Midbrain (tissue), 1 donor: ENCODE measurements around the gene HOXC13.

Experiments
- DNase-seq: peaks from one replicate; lab custom pipeline; 2025; lab: John Stamatoyannopoulos, UW

HOXC13 gene, protein sequence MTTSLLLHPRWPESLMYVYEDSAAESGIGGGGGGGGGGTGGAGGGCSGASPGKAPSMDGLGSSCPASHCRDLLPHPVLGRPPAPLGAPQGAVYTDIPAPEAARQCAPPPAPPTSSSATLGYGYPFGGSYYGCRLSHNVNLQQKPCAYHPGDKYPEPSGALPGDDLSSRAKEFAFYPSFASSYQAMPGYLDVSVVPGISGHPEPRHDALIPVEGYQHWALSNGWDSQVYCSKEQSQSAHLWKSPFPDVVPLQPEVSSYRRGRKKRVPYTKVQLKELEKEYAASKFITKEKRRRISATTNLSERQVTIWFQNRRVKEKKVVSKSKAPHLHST

DNA sequence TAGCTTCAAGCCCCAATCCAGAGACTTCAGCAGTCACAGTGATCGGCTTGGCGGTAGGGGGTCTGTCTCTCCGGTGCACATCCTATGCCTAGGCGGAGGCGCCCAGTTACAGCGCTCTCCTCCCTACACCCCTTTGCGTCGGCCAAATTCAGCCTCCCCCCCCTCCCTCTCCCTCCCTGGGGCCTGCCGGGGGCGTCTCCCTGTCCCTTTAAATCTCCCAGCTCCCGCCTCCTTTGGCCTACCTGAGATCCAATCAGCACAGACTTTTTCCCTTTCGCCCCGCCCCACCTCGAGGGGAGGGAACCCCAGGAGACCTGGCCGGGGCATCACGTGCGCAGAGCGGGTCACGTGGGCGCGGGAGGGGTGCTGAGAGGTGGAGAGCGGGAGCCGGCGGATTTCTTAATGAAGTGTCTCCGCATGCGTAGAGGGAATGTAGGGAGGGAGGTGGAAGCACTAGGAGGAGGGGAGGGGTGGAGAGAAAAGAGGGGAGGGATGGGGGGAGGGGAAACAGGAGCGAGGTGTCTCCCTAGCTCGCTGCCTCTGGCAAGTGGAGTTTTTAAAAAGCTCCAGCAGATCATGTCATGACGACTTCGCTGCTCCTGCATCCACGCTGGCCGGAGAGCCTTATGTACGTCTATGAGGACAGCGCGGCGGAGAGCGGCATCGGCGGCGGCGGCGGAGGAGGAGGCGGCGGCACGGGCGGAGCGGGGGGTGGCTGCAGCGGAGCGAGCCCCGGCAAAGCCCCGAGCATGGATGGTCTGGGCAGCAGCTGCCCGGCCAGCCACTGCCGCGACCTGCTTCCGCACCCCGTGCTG is at the start of gene HOXC13:
HOXC13 (plus strand) TSS at position 506 of the 815 bp plus-strand sequence; CDS start at position 582, 76 bp downstream.
- DNase-seq: no peak

DNA sequence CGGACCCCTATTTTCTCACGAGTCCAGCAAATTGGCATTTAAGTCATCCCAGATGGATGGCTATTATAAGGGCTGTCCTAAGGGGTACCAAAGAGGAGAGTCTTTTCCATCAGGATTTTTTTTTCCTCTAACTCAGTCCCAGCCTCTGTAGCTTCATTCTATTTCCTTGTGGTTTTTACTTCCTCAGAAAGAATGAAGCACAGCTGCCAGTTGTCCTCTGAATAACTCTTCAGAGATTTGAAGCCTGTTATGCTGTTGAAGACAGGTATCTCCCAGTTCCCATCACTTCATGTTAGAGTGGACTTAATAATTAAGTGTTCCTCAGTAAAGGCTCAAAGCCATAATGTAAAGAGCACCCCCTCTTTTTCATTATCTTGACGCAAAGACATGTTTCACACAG is 48.5 kb upstream of the HOXC13 start:
- no peak for DNase-seq

DNA sequence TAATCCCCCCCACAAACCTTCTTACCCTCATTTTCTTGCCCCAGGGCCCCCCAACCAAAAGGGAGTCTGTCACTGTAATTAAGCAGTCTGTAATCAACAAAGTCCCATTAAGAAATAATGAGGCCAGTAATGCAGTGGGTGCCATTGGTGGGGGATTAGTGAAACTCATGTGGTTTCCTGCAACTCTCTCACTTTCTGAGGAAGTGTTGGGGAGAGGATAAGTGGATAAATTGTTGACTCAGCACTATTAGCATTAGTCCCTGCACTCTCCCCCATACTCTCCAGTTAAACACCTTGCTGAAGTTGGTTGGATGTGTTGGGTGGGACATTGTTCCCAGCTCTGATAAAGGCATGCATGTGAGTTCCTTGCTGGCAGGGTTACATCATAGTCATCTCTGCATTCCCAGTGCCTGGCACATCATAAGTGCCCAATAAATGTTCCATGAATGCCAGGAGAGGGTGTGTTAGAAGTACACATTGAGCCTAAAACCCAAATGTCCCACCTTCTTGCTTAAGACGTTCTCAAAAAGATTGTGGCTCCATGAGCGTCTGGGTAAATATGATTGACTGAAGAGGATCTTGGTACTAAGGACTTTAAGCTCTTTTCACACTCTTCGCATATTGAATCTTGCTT is 45.8 kb upstream of the HOXC13 start:
- no peak for DNase-seq

DNA sequence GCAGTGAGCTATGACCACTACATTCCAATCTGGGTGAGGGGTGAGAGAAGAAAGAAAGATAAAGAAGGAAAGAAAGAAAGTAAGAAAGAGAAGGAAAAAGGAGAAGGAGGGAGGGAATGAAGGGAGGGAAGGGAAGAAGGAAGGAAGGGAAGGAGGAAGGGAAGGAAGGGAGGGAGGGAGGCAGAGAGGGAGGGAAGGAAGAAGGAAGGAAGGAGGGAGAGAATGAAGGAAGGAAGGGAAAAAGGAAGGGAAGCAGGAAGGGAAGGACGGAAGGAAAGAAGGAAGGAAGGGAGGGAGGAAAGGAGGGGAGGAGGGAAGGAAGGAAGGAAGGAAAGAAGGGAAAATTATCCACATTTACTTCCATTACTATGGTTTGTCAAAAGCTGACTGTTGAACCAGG is 39.4 kb upstream of the HOXC13 start:
- no peak for DNase-seq

DNA sequence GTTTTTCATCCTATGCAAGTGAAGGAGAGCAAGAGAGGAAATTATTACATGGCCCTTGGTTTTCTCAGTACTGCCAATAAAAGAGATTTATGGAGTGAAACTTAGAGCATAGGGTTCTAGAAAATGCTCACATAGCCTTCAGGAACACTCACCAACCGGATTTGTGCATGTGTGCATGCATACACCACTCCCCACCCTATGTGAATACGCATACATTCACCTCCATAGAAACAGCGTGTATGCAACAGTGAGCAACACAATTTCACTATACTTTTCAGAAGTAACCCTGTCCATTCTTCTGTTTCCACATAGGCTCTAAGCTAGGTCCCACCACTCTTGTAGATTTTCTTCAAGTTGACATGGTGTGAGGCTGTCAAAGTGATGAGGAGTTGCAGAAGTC is 31.5 kb upstream of the HOXC13 start:
- DNase-seq: no peak

DNA sequence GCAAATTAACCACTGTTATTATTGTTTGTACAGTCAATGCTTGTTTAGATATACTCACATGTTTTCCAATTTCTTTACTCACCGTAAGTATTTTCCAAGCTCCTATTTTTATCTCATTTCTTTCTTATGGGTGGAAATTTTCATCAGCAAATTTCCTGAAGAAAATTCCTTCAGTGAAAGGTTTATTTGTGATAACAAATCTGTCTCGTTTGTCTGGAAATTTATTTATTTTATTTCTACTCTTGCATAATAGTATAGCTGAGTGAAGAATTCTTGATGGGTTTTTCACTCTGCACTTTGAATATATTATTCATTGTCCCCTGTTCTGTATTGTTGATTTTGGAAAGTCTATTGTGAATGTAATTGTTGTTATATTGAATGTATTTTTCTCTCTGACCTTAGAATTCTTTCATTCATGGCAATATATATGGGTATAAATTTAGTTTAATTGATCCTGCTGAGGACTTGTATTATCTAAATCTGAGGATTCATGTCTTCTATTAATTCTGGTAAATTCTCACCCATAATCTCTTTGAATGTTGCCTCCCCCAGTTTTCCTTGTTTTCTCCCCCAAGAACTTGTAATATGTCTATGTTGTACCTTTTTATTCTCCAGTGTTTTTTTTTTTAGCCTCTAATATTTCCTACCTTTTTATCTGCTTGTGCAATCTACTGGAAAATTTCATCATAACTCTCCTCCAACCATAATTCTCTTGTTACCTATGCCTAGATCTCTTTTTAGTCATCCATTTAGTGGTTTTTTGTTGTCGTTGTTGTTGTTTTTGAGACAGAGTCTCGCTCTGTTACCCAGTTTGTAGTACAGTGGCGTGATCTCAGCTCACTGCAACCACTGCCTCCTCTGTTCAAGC is 21.6 kb upstream of the HOXC13 start:
- no peak for DNase-seq

DNA sequence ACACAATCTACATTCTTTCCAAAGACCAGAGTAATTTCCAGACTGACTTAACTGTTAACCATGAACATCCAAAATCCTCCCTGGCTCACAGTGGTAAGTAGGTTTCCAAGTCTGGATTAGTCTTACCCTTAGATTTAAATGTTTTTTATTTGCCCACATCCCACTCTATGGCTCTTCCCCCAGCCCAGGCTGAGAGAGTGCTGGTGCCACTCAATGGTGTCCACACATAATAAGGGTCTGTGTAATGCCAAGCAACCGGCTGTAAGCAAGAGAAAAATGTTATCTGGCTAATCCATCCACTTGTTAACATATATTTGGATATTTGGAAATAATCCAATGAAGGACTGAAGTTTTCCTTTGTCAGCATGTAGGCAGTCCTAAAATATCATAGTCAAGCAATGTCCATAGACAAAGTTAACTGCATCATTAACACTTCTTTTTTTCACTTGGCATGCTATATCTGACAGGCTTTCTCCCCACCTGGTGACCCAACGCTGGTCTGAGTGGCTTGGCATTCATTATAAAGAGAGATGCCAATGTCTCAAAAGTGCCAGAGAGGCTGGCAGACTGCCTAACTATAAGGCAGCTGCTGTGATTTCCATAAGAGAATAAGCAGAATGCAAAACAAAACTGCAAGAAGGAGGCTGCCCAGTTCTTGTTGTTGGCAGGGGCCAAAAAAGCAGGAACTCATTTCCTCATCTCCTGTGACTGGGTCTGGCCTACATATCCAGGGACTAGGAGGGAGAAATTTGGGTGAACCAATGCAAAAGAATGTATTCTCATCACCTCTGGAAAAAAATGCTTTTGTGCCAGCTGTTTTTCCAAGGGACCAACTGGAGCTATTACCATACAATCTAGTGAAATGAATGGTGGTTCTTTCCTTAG is 13.9 kb upstream of the HOXC13 start:
- DNase-seq: no peak

DNA sequence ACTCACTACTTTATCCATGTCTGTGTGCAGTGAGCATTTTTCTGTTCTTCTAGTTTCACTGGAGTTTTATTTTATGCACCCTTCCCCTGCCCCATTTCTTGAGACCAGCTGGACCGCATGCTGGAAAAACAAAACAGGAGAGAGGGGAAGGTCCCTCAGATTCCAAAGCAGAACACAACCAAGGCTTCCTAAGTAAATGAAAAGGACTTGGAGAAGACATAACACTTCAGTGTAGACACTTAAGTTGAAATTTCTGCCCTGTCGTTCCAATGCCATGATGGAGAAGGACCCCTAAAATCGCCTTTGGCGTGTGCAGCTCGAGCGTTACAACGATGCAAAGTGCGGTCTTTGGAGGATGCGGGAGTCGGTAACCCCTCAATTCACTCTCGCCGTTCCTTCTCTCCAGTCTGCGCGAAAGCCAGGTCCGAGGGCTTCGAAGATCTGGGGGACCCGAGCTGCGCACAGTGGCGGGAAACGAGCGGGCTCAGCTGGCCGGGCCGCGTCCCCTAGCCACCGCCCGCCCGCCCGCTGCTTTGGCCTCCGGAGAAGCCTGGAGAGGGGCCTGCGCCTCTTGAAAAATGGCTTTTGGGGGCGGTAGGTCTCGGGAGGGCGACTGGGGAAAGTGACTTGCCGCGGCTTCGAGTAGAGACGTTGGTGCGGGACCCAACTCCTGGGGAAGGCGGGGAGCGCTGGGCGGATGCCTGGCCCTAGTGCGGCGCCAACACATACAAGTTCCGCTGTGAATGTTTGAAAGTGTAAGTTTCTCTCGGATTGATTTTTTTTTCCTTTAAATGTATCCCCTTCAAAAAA is 11.2 kb upstream of the HOXC13 start:
- DNase-seq: no peak

DNA sequence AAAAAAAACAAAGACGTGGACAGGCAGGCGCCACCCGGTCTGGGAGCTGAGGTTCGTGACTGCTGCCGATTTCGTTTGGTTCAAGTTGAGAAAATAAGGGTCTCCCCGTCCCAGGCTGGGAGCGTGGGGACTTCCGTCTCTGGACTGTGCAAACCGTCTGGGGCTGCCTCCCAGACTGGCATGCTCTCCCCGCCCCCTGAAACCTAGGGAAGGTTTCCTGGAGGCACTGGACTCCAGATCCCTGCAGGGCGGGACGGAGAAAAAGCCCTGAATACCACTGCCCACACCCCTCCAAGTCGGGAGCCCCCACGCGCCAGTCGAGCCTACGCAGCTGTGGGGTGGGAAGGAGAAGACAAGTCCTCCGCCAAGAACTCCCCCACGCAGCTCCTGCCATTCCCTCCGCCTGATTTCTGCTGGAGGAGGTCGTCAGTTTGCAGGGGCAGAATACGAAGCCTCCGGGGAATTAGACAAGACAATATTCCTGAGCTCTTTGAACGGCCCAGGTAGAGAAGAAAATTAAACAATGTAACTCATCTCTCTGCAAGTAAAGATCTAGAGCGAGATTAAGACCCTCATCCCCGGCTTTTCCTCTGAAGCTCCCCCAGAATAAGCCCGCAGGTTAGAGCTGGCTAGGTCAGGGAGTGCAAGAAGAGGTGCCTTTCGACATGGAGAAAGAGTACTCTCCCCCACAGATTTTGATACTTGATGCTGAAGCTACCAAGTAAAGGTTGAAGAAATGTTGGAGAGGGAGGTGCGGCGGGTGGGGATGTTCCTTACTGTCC is 10.4 kb upstream of the HOXC13 start:
- no peak for DNase-seq

DNA sequence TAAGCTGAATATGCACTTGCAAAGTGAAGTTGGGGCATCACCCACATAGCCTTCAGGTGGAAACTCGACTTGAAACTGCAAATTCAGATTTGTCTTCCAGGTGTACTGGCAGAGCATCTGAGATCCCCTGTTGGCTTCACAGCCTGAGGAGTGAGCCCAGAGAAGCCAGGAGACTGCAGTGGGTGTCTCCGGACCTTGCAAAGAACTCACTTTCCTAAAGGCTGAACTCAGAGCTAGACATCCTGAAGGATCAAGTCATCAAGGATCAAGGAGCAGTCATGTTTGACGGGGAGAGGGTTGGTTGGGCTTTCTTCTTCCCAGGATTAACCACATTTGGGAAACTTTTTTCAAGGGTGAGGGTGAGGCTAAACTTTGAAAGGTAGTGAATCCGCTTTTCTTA is 9.1 kb upstream of the HOXC13 start:
- no peak for DNase-seq

DNA sequence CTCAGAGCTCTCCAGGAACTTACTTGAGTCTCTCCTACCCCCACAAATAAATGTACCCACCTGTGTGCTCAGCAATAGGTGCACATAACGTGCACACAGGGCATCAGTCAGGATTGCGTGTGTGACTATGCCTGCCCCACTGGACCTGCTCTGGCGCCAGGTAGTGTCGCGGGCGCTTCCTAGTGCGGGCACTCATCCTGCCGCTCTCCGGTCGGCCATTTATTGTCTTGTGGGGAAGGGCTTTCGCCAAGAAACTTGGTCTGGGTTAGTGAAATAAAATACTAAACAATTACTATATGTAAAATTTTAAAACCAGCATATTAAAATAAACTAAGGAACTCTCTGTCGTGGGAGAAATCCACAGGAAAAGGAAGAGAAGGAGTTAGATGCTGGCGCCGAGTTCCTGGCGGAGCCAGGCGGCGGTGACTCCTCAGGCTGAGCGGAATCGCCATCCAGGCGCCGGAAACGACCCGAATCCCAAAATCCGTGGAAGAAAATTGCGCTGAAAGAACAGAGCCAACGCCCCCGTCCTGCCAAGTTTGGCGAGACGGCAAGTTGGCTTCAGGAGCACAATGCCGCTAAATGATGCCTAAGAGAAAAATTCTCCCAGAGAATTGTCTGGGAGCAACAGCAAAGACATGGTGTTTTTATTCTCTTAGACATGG is 7.9 kb upstream of the HOXC13 start:
- DNase-seq: no peak

DNA sequence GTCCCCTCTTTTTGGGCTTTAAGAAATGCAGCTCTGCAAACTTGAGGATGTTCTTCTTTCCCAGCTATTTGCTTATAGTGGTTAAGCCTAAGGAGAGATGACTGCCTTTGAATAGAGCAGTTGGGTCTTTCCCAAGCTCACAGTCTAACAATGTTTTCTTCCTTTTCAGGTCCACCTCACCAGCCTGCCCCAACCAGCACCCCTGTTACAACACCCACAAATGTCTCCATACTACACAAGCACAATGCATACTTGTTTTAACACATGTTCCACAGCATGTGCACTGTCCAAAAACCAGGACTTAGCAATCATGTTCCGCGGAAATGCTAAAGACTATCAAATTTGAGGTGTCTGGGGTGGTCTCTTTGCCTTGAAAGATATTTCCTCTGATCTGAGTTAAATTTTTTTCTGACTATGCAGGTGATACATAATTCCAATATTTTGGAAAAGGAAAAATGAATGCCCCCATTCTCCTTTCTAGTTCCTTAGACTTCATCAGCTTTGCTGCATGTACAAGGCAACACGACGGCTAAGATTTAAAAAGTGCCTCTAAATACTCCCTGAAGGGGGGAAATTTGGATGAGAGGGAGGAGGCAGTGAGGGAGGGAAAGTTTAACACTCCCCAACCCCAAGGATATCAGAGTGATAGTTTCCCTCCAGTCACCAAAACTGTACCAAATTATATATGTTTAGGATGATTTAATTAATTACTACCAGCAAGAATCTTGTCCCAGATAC is 6.6 kb upstream of the HOXC13 start:
- no peak for DNase-seq

DNA sequence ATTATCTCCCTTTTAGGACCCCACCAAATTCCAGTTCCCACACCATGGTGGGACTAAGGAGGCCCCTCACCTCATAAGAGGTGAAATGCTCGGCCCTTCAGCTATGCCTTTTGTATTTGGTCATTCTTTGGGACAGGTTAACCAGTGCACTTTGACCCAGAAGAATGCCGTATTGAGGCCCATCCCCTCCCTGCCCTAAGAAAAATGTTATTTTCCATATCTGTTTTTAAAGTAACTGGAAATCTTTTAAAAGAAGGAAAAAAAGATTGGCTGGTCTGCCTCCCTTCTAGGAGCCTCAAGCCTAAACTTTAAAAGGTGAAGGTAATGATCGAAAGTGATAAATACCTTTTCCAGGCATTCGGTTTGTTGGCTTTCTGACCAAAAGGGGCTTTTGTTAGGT is 5.7 kb upstream of the HOXC13 start:
- DNase-seq: no peak

DNA sequence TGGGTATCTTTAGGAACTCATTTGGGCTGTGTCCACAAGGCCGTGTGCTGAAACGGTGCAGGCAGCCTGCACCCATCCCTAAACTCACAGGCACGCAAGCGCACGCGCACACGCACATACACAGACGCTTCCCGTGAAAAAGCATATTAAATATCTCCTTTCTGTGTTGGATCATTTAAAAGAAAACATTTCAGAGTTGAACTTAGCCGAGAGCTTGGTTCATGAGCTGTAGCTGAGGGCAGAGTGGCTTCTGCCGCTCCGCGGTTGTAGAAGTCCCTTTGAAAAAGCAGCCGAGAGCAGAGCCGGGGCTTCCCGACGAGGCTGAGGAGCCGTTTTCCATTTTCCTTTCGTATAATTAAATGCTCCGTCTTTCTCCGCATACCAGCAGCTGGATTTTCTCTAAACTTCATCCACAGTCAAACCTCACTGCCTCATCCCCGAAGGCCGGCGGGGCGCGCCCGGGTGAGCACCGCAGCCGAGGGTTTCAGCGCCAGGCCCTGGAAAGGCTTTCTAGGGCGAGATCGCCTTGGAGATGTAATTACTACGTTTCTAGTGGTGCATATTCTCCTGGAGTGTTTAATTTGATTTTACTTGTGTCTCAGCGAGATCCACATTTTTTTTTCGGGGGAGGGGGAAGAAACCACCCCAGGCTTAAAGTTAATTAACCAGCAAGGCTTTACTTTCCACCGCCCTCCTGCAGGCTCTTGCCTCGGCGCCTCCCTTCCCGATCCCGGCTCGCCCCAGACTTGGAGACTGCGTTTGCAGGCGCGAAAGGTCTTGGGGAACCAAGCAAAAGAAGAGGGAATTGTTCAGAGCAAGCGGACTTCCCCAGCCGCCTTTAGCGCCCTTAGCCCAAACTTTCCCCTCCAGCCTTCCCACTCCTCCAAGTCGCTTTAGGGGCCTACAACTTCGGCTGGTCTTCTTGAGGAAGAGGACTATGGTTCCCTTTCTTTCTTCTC is 3.0 kb upstream of the HOXC13 start:
- DNase-seq: no peak

DNA sequence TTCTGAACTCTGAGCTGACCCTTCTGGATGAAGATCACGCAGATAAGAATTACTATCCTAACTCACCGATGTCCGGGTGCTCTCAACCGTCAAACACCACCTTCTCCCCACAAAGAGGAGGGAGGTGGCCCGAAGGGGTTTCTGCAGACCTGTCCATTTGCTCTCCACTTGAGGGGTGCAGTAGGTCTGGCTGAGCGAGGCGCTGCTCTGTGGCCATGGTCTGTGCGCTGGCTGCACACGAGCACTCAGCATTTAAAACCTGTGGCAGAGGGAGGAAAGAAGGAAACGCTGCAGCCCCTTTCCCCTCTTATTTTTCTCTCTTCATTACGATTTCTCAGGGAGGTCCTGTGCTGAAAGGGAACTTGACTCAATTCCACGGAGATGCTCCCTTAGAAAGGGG is 1.5 kb upstream of the HOXC13 start:
- no peak for DNase-seq

DNA sequence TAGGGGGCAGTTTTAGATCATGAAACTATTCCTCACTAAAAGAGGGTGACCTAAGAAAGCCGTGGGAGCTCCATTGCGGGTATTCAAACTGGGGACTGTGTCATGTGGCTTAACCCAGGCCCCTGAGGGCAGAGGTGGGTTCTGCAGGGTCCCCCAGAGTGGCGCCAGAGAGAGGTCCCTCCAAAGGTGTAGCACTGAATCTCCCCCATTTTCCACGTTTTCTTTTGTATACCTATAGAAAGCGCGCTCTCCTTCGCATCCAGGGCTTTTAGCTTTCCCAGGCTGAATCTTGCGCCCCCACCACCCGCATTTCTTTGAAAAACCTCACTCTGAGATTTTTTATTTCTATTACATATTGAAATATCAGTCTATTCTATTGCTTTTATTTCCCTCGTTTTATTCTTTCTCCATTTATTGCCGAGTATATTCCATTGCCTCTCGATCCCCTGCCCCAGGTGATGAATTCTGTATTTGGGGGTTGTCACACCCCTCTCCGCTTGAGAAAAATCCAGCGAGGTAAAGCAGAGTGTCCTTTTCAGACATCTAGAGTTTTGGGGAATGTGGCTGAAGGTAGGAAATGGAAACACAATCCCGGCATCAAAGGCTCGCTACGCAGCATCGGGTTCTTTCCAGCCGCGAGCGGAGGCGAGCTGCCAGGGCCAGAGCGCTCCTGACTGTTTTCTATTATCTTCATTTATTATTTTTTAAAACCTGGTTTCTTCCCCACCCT is 870 bp upstream of the HOXC13 start:
- no peak for DNase-seq
